Measurements from ENCODE around the gene ASB8. TPM values are rescaled to one million over a fixed set of nuclear protein-coding genes. Genes with fewer than 3 reads are reported as not detected.

The ASB8 gene
- total and polyA plus RNA-seq, 2 of the 4 experiments (the other 2 are of a cell fraction): 22.9 to 26.7 TPM

DNA sequence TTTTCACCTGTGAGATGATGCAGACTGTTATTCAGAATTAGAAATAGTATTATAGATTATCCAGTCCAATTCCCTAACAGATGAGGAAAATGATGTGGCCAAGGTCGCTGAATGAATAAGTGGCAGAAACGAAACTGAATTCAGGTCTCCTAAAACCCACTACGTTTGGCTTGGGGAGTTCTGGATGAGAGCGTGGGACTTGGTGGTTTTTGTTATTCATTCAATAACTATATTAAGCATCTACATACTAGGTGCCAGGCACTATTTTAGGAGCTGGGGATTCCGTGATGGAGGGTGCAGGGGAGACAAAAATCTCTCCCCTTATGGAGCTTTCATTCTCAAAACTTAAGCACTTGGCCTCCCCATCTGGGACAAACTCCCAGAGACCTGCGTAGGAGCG, 25.3 kb upstream of the ASB8 start:
- Histone ChIP-seq H3K27ac (ENCODE audit: insufficient read depth, low read length) (no peak overlapping the region; the same call in 1 of the 2 replicates), H2BK120ac (ENCODE audit: low read depth, low read length) (no peak overlapping the region), H3K4me1 (ENCODE audit: control insufficient read depth, insufficient read depth, low read length) (peaks cover 3% of the 10 kb centered on the region; the same call in 1 of the 2 replicates), H3K36me3 (ENCODE audit: control insufficient read depth, insufficient read depth, low read length) (no peaks in the 10 kb centered on the region), H3K4ac (ENCODE audit: low read depth, low read length) (no peak overlapping the region), H3K14ac (replicated peaks; ENCODE audit: low read depth, low read length) (no peak overlapping the region; the same call in 1 of the 2 replicates), H2BK20ac (ENCODE audit: low read depth, low read length) (no peak overlapping the region), H2AK9ac (replicated peaks; ENCODE audit: low read depth, low read length, poor library complexity) (no peak overlapping the region), H3K56ac (ENCODE audit: extremely low read depth, insufficient read depth, low read length) (no peak overlapping the region), H3K27me3 (ENCODE audit: control insufficient read depth, insufficient read depth, low read length) (peaks cover 60% of the 10 kb centered on the region), H2BK15ac (ENCODE audit: low read depth, low read length) (no peak overlapping the region), H3K4me2 (ENCODE audit: low read depth, low read length) (peak overlapping the region; percentile 89), H3K18ac (ENCODE audit: low read depth, low read length) (no peak overlapping the region), H3K4me3 (ENCODE audit: insufficient read depth, low read depth, low read length) (peak overlapping the region; percentile 51), H3K9ac (ENCODE audit: low read depth, low read length) (peak overlapping the region; percentile 41), H3K9me3 (ENCODE audit: control insufficient read depth, insufficient read depth, low read length) (no peaks in the 10 kb centered on the region), H4K91ac (ENCODE audit: insufficient read depth, low read depth, low read length) (no peak overlapping the region), H2AFZ (replicated peaks; ENCODE audit: low read length, poor library complexity) (peak overlapping the region; percentile 89), H4K5ac (ENCODE audit: low read depth, low read length) (no peak overlapping the region), H4K20me1 (ENCODE audit: insufficient read depth, low read length) (no peaks in the 10 kb centered on the region), H2BK5ac (ENCODE audit: low read depth, low read length, poor library complexity, severe bottlenecking) (no peak overlapping the region), H2AK5ac (ENCODE audit: low read depth, low read length) (no peak overlapping the region), H4K8ac (ENCODE audit: low read depth in 2 of 2, low read length in 2 of 2) (peak overlapping the region in 1 of 2 experiments; percentile 64; a peak in 2 of 4 replicates), H3K23ac (ENCODE audit: low read depth, low read length) (no peak overlapping the region; the same call in 1 of the 2 replicates), H3K79me1 (ENCODE audit: low read depth in 1 of 2, low read length in 2 of 2) (no peaks in the 10 kb centered on the region), H3K9me1 (ENCODE audit: insufficient read depth, low read length) (no peaks in the 10 kb centered on the region; the same call in 1 of the 2 replicates)
- in situ Hi-C loops (cut with MboI; ENCODE audit: low sequenced_read_pairs) (no loop called here), dilution Hi-C loops (cut with HindIII; ENCODE audit: low sequenced_read_pairs, unreplicated experiment) (no loop called here), intact Hi-C loops (cut with micrococcal nuclease) (no loop called here)
- ATAC-seq (ENCODE audit: low read depth): no peak
- WGBS, 2 experiments (ENCODE audit: extremely low coverage in 2 of 2, insufficient read length in 1 of 2): no CpG with 5 or more reads among the region's 7 CpGs
- ChIA-PET POLR2A (ENCODE audit: unreplicated experiment) (no interaction called here), CTCF (interaction anchor here (0.9 to 1.3 kb wide), 5 partner anchors 9 to 90 kb away, joined by 4 to 7 read pairs (median 4); partner anchors contain the start of gene ASB8)
- no peak for DNase-seq
- no TSS peak for BruUV-seq (replicated peaks)
- no peak for TF ChIP-seq MAFK (IDR thresholded peaks at IDR 0.05; ENCODE audit: low read depth, low read length)
- no peak for TF ChIP-seq CHD1 (IDR thresholded peaks at IDR 0.05; ENCODE audit: low read depth, low read length)
- TF ChIP-seq CEBPB (IDR thresholded peaks at IDR 0.05; ENCODE audit: low read depth, low read length): no peak
- TF ChIP-seq MXI1 (IDR thresholded peaks at IDR 0.05; ENCODE audit: borderline replicate concordance, low read depth, low read length): no peak

Data from IMR-90 (cell line).